Breast epithelium (tissue), 3 donors: Measurements from ENCODE around the gene SLCO2B1.

Experiments used
- CTCF ChIP-seq, 3 donors: fragments of 450-650 bp; IDR thresholded peaks; one replicate each; pipeline ENCODE4 v1.5.1; 2016 to 2017; ENCODE audit warnings: antibody characterized with exemption in 3 of 3, mild to moderate bottlenecking in 3 of 3, moderate library complexity in 3 of 3
- POLR2A ChIP-seq: fragments of 450-650 bp; IDR thresholded peaks from one replicate; pipeline ENCODE4 v1.6.1; 2016; ENCODE audit warnings: antibody characterized with exemption, mild to moderate bottlenecking, moderate library complexity

- TF ChIP-seq CTCF (IDR thresholded peaks at IDR 0.05) (no peak), POLR2A (no peak)
Observed at GRCh38 chr11:75182664-75183063, 31.8 kb downstream of the SLCO2B1 start.
